Trophoblast cell (in vitro differentiated cells and primary cell): ENCODE data around the gene PAQR9.
A peak's percentile ranks its signal among the peaks of the same experiment; 100 is the strongest.

ENCODE experiments used
- DNase-seq, 2 donors: peaks; one replicate each; pipeline ENCODE4 v3.0.0-alpha.2; 2016
- H2AFZ ChIP-seq: 2 replicates; pipeline ENCODE4 v1.6.1; 2013; ENCODE audit warnings: low read length, moderate library complexity, mild to moderate bottlenecking; ENCODE audit not compliant: insufficient read depth, poor library complexity
- H2AK5ac ChIP-seq: 2 replicates; pipeline ENCODE4 v1.6.1; 2013; ENCODE audit warnings: mild to moderate bottlenecking, low read length
- H2BK120ac ChIP-seq: 2 replicates; pipeline ENCODE4 v1.6.1; 2013; ENCODE audit warnings: low read length, mild to moderate bottlenecking, moderate library complexity; ENCODE audit not compliant: insufficient read depth, poor library complexity
- H2BK12ac ChIP-seq: 2 replicates; pipeline ENCODE4 v1.6.1; 2013; ENCODE audit warnings: mild to moderate bottlenecking, low read length, moderate library complexity
- H2BK5ac ChIP-seq: 2 replicates; pipeline ENCODE4 v1.6.1; 2013; ENCODE audit warnings: low read length, low read depth, moderate library complexity, mild to moderate bottlenecking; ENCODE audit not compliant: poor library complexity
- H3K14ac ChIP-seq: 2 replicates; pipeline ENCODE4 v1.6.1; 2013; ENCODE audit warnings: mild to moderate bottlenecking, low read length
- H3K18ac ChIP-seq: 2 replicates; pipeline ENCODE4 v1.6.1; 2013; ENCODE audit warnings: mild to moderate bottlenecking, low read length
- H3K23ac ChIP-seq: 2 replicates; pipeline ENCODE4 v1.6.1; 2013; ENCODE audit warnings: low read length
- H3K27ac ChIP-seq: 2 replicates; pipeline ENCODE4 v1.5.1; 2013; ENCODE audit warnings: low read depth, mild to moderate bottlenecking, inconsistent platforms, low read length, moderate library complexity
- H3K27me3 ChIP-seq: 2 replicates; pipeline ENCODE4 v1.6.1; 2013; ENCODE audit warnings: inconsistent platforms, mild to moderate bottlenecking, low read length, moderate library complexity; ENCODE audit not compliant: insufficient read depth
- H3K36me3 ChIP-seq, 2 experiments: 1 replicate in 1 of 2; 2 replicates in 1 of 2; pipeline ENCODE4 v1.6.1; 2013; ENCODE audit warnings: low read length in 2 of 2, mild to moderate bottlenecking in 2 of 2, moderate library complexity in 1 of 2; ENCODE audit not compliant: insufficient read depth in 2 of 2, control insufficient read depth in 1 of 2
- H3K4ac ChIP-seq: 2 replicates; pipeline ENCODE4 v1.6.1; 2013; ENCODE audit warnings: low read depth, mild to moderate bottlenecking, low read length, moderate library complexity
- H3K4me1 ChIP-seq, 2 experiments: 1 replicate in 1 of 2; 2 replicates in 1 of 2; pipeline ENCODE4 v1.6.1; 2013; ENCODE audit warnings: low read length in 2 of 2, mild to moderate bottlenecking in 2 of 2, moderate library complexity in 1 of 2; ENCODE audit not compliant: insufficient read depth in 2 of 2, control insufficient read depth in 1 of 2
- H3K4me2 ChIP-seq: 2 replicates; pipeline ENCODE4 v1.6.1; 2013; ENCODE audit warnings: inconsistent platforms, mild to moderate bottlenecking, low read length, moderate library complexity
- H3K4me3 ChIP-seq: 2 replicates; pipeline ENCODE4 v1.5.1; 2013; ENCODE audit warnings: mild to moderate bottlenecking, low read depth, low read length, inconsistent platforms
- H3K79me1 ChIP-seq: one replicate; pipeline ENCODE4 v1.6.1; 2013; ENCODE audit warnings: low read length
- H3K79me2 ChIP-seq: 2 replicates; pipeline ENCODE4 v1.6.1; 2013; ENCODE audit warnings: low read length, mild to moderate bottlenecking; ENCODE audit not compliant: control insufficient read depth, insufficient read depth, poor library complexity
- H3K9ac ChIP-seq: 2 replicates; pipeline ENCODE4 v1.6.1; 2013; ENCODE audit warnings: mild to moderate bottlenecking, low read length
- H3K9me3 ChIP-seq: 2 replicates; pipeline ENCODE4 v1.6.1; 2013; ENCODE audit warnings: low read depth, mild to moderate bottlenecking, control low read depth, inconsistent platforms, low read length; ENCODE audit not compliant: insufficient read depth
- H4K12ac ChIP-seq: 2 replicates; pipeline ENCODE4 v1.6.1; 2013; ENCODE audit warnings: low read depth, mild to moderate bottlenecking, low read length, moderate library complexity
- H4K8ac ChIP-seq: 2 replicates; pipeline ENCODE4 v1.6.1; 2013; ENCODE audit warnings: low read depth, mild to moderate bottlenecking, low read length, moderate library complexity
- H4K91ac ChIP-seq: one replicate; pipeline ENCODE4 v1.6.1; 2013; ENCODE audit warnings: low read depth, mild to moderate bottlenecking, low read length, moderate library complexity
- WGBS: extraction: QIAGEN DNeasy Blood & Tissue Kit; methylation state at CpG from one replicate; pipeline ENCODE4 v1.1.7; 2013; ENCODE audit warnings: missing lambda C conversion rate; ENCODE audit not compliant: insufficient read length, insufficient coverage; ENCODE audit errors: extremely low coverage; 5-methylcytosine and 5-hydroxymethylcytosine counted together

Gene PAQR9

DNA sequence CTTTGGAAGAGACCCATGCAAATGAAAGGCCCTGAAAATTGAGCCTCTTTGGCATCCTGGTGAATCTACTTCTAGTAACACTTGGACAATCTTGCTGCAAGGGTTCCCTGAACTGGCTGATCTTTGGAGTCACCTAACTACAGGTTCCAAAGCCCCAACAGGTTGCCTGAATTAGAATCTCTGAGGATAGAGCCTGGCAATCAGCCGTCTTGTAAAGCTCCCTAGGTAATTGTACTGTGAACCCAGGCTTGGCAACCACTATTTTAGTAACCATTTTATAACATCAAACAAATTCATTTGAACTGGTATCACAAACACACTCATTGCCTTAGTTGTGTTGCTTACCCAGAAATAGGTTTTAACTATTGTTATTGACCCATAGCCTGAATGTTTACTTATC lies 20.1 kb downstream of the PAQR9 start:
- Histone ChIP-seq H3K79me2 (no peaks in the 10 kb centered on the region), H3K4me1 (peaks cover 2 to 9% of the 10 kb centered on the region in 2 experiments), H3K14ac (no peak overlapping the region), H3K4ac (no peak overlapping the region), H4K12ac (no peak overlapping the region), H2BK12ac (no peak overlapping the region), H3K36me3 (no peaks in the 10 kb centered on the region), H2BK120ac (no peak overlapping the region), H3K79me1 (peaks cover 2% of the 10 kb centered on the region), H3K27me3 (no peaks in the 10 kb centered on the region), H4K8ac (no peak overlapping the region), H3K23ac (no peak overlapping the region), H4K91ac (no peak overlapping the region), H3K4me2 (no peak overlapping the region), H3K27ac (no peak overlapping the region), H3K4me3 (no peak overlapping the region), H3K18ac (no peak overlapping the region), H2BK5ac (no peak overlapping the region), H2AK5ac (no peak overlapping the region), H3K9ac (no peak overlapping the region), H2AFZ (no peak overlapping the region), H3K9me3 (peaks cover 3% of the 10 kb centered on the region)
- no peak for DNase-seq
- no CpG with 5 or more reads among the region's 1 CpG for WGBS

GRCh38 chr3:142941373-142942123 lies 21.9 kb downstream of the PAQR9 start:
- no peak overlapping the region for H3K23ac ChIP-seq
- H2BK12ac ChIP-seq: no peak overlapping the region
- H2BK5ac ChIP-seq: no peak overlapping the region
- DNase-seq: no peak
- H3K36me3 ChIP-seq: no peaks in the 10 kb centered on the region
- H3K4me2 ChIP-seq: no peak overlapping the region
- H3K79me1 ChIP-seq: no peaks in the 10 kb centered on the region
- no peak overlapping the region for H3K18ac ChIP-seq
- H4K8ac ChIP-seq: no peak overlapping the region
- no peaks in the 10 kb centered on the region for H3K4me1 ChIP-seq
- no peak overlapping the region for H3K27ac ChIP-seq
- no peaks in the 10 kb centered on the region for H3K79me2 ChIP-seq
- H3K27me3 ChIP-seq: no peaks in the 10 kb centered on the region
- no peak overlapping the region for H3K14ac ChIP-seq
- H3K4ac ChIP-seq: no peak overlapping the region
- H2AK5ac ChIP-seq: no peak overlapping the region
- H2BK120ac ChIP-seq: no peak overlapping the region
- H4K12ac ChIP-seq: no peak overlapping the region
- H2AFZ ChIP-seq: no peak overlapping the region
- H3K9me3 ChIP-seq: no peaks in the 10 kb centered on the region
- no peak overlapping the region for H3K4me3 ChIP-seq
- no CpG with 5 or more reads among the region's 8 CpGs for WGBS
- H4K91ac ChIP-seq: no peak overlapping the region
- no peak overlapping the region for H3K9ac ChIP-seq

- H3K23ac ChIP-seq: no peak overlapping the region
- H3K27ac ChIP-seq: no peak overlapping the region
- H4K12ac ChIP-seq: no peak overlapping the region
- H3K79me1 ChIP-seq: no peaks in the 10 kb centered on the region
- H3K27me3 ChIP-seq: no peaks in the 10 kb centered on the region
- no peak overlapping the region for H2AFZ ChIP-seq
- no peak overlapping the region for H2BK12ac ChIP-seq
- H3K4me3 ChIP-seq: no peak overlapping the region
- H3K4me2 ChIP-seq: no peak overlapping the region
- no peak overlapping the region for H2BK120ac ChIP-seq
- no peak overlapping the region for H2AK5ac ChIP-seq
- H3K18ac ChIP-seq: no peak overlapping the region
- H3K14ac ChIP-seq: no peak overlapping the region
- no peaks in the 10 kb centered on the region for H3K36me3 ChIP-seq
- WGBS: no CpG with 5 or more reads among the region's 4 CpGs
- H4K8ac ChIP-seq: no peak overlapping the region
- peak; percentile 50 to 81 for DNase-seq
- no peaks in the 10 kb centered on the region for H3K4me1 ChIP-seq
- H2BK5ac ChIP-seq: no peak overlapping the region
- H4K91ac ChIP-seq: no peak overlapping the region
- no peaks in the 10 kb centered on the region for H3K9me3 ChIP-seq
- no peak overlapping the region for H3K4ac ChIP-seq
- no peak overlapping the region for H3K9ac ChIP-seq
- H3K79me2 ChIP-seq: no peaks in the 10 kb centered on the region
These were observed 23.0 kb downstream of the PAQR9 start for GRCh38 chr3:142940472-142940871.

DNA sequence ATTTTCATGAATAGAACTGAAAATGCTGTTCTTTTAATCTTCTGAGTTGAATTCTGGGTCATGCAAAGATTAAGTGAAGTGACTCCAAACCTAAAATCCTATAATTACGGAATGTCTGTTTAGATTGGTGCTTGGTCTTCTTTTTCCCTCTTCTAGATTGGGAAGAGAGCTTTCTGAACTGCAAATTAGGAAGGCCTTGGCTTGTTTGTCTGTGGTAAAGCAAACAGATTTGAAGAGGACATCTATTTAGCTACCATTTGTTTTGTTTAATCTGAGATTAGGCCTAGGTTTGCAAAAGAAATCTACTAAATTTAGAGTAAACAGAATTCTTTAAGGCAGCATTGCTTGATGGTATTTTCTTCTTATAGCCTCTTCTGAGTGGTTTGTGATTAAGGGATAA lies 23.5 kb downstream of the PAQR9 start:
- no peak overlapping the region for H2BK120ac ChIP-seq
- H3K9ac ChIP-seq: no peak overlapping the region
- H3K27ac ChIP-seq: no peak overlapping the region
- H3K9me3 ChIP-seq: no peaks in the 10 kb centered on the region
- no peak overlapping the region for H3K4me2 ChIP-seq
- no CpG with 5 or more reads among the region's 1 CpG for WGBS
- no peaks in the 10 kb centered on the region for H3K27me3 ChIP-seq
- H3K4me3 ChIP-seq: no peak overlapping the region
- no peak for DNase-seq
- no peaks in the 10 kb centered on the region for H3K36me3 ChIP-seq
- H4K91ac ChIP-seq: no peak overlapping the region
- H4K8ac ChIP-seq: no peak overlapping the region
- H2BK5ac ChIP-seq: no peak overlapping the region
- H4K12ac ChIP-seq: no peak overlapping the region
- no peak overlapping the region for H2BK12ac ChIP-seq
- no peak overlapping the region for H3K18ac ChIP-seq
- no peak overlapping the region for H3K23ac ChIP-seq
- H3K14ac ChIP-seq: no peak overlapping the region
- no peaks in the 10 kb centered on the region for H3K4me1 ChIP-seq
- H3K4ac ChIP-seq: no peak overlapping the region
- no peaks in the 10 kb centered on the region for H3K79me2 ChIP-seq
- no peak overlapping the region for H2AK5ac ChIP-seq
- no peak overlapping the region for H2AFZ ChIP-seq
- H3K79me1 ChIP-seq: no peaks in the 10 kb centered on the region
